Progenitor cell of endocrine pancreas (in vitro differentiated cells): ENCODE measurements around the gene ABCD3. TPM values are rescaled to one million over a fixed set of nuclear protein-coding genes. Genes with fewer than 3 reads are reported as not detected.
A peak's percentile ranks its signal among the peaks of the same experiment; 100 is the strongest.

ENCODE experiments used
- DNase-seq: peaks from one replicate; pipeline ENCODE4 v3.0.0; 2021; ENCODE audit warnings: low spot score; ENCODE audit not compliant: unreplicated experiment
- H3K27ac Mint-ChIP-seq: 2 replicates; pipeline ENCODE4 v1.8.0; 2021; ENCODE audit warnings: mild to moderate bottlenecking, moderate library complexity, mixed read lengths
- H3K27me3 Mint-ChIP-seq: 2 replicates; pipeline ENCODE4 v1.8.0; 2021; ENCODE audit warnings: mixed read lengths
- H3K36me3 Mint-ChIP-seq: 2 replicates; pipeline ENCODE4 v1.8.0; 2022; ENCODE audit warnings: mixed read lengths; ENCODE audit not compliant: insufficient read depth
- H3K4me1 Mint-ChIP-seq: 2 replicates; pipeline ENCODE4 v1.8.0; 2021; ENCODE audit warnings: low read depth, mixed read lengths
- H3K4me3 Mint-ChIP-seq: 2 replicates; pipeline ENCODE4 v1.8.0; 2021; ENCODE audit warnings: low read depth, mild to moderate bottlenecking, moderate library complexity, mixed read lengths
- H3K9me3 Mint-ChIP-seq: 2 replicates; pipeline ENCODE4 v1.8.0; 2021; ENCODE audit warnings: low read depth, mixed read lengths
- total RNA-seq: library from RNA; stranded (reverse); gene quantifications from 2 replicates; pipeline ENCODE4 v1.2.1, GENCODE V29; 2021
- TF ChIP-seq, protein P1 (sequence below): fragments of 200-600 bp; sonication (generic); IDR thresholded peaks from one replicate; pipeline ENCODE4 v1.5.0; 2021; ENCODE audit warnings: antibody characterized with exemption, mild to moderate bottlenecking; ENCODE audit not compliant: unreplicated experiment

ABCD3 gene
- total RNA-seq, 1 donor from 2014 or later, result 43.2 TPM

- H3K27me3 Mint-ChIP-seq, result no peaks in the 10 kb centered on the region
These were observed 38.5 kb downstream of the ABCD3 start for GRCh38 chr1:94456736-94457135.

DNA sequence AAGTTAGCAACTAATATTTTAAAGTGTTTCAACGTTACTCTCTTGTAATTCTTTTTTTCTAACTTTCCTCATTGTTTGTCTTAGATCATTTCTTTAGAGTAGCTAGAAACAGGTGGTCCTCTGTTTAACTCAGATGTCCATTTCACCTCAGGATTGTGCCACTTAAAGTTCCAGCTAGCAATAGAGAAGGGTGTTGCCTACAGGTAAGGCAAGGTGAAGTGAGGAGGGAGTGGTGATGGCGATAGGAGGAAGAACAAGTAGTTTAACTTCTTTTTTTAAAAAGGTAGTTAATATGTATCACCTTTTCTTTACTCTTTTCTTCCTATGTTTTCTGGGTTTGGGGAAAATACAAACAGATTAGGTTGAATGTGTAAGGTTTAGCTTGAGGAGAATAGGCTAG lies 44.4 kb downstream of the ABCD3 start:
- Mint-ChIP-seq H3K9me3 (peaks cover 14% of the 10 kb centered on the region), H3K27me3 (no peaks in the 10 kb centered on the region), H3K36me3 (peaks cover 42% of the 10 kb centered on the region), H3K4me3 (no peak overlapping the region), H3K27ac (peak overlapping the region; percentile 4), H3K4me1 (peaks cover 23% of the 10 kb centered on the region)
- DNase-seq, result no peak
- TF ChIP-seq, protein P1, sequence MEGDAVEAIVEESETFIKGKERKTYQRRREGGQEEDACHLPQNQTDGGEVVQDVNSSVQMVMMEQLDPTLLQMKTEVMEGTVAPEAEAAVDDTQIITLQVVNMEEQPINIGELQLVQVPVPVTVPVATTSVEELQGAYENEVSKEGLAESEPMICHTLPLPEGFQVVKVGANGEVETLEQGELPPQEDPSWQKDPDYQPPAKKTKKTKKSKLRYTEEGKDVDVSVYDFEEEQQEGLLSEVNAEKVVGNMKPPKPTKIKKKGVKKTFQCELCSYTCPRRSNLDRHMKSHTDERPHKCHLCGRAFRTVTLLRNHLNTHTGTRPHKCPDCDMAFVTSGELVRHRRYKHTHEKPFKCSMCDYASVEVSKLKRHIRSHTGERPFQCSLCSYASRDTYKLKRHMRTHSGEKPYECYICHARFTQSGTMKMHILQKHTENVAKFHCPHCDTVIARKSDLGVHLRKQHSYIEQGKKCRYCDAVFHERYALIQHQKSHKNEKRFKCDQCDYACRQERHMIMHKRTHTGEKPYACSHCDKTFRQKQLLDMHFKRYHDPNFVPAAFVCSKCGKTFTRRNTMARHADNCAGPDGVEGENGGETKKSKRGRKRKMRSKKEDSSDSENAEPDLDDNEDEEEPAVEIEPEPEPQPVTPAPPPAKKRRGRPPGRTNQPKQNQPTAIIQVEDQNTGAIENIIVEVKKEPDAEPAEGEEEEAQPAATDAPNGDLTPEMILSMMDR, result no peak

More at GRCh38 chr1:94456736-94457135, 38.5 kb downstream of the ABCD3 start:
- Mint-ChIP-seq H3K9me3 (peaks cover 21% of the 10 kb centered on the region), H3K27ac (no peak overlapping the region), H3K36me3 (peaks cover 47% of the 10 kb centered on the region), H3K4me1 (peaks cover 5% of the 10 kb centered on the region), H3K4me3 (no peak overlapping the region)
- no peak for DNase-seq
- TF ChIP-seq, protein P1, result no peak

GRCh38 chr1:94463056-94463764 lies 45.0 kb downstream of the ABCD3 start:
- DNase-seq, result no peak
- peak overlapping the region; percentile 4 for H3K27ac Mint-ChIP-seq
- no peaks in the 10 kb centered on the region for H3K27me3 Mint-ChIP-seq
- H3K36me3 Mint-ChIP-seq, result peaks cover 38% of the 10 kb centered on the region
- TF ChIP-seq, protein P1, result no peak
- H3K9me3 Mint-ChIP-seq, result peaks cover 14% of the 10 kb centered on the region
- H3K4me1 Mint-ChIP-seq, result peaks cover 23% of the 10 kb centered on the region
- H3K4me3 Mint-ChIP-seq, result no peak overlapping the region

DNA sequence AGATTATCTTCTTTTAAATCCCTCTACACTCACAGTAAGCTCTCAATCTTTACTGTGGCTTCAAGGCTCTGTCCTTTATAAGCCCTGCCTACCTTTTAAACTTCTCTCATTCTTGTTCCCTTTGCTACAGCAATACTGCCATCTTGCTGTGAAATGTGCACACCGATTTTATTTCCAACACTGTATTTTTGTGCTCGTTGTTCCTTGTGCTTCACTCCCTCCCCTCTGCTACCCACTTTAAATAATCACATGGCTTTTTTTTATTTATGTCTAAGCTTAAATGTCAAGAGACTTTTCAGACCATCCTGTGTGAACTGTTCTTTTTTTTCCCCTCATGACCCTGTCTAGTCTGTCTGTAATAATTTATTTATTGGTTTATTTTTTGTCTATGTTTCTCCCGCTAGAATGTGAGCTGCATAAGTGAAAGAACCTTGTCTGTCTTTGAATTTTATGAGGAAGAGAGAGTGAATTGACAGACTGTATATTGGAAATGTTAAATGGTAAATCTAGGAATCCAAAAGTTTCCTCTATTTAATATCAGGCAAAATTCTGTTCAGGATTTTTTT lies 45.7 kb downstream of the ABCD3 start:
- no peak for DNase-seq

GRCh38 chr1:94468708-94469107 lies 50.5 kb downstream of the ABCD3 start:
- Mint-ChIP-seq H3K4me3 (no peak overlapping the region), H3K27me3 (no peaks in the 10 kb centered on the region), H3K27ac (no peak overlapping the region), H3K9me3 (peaks cover 4% of the 10 kb centered on the region), H3K4me1 (peaks cover 3% of the 10 kb centered on the region), H3K36me3 (peaks cover 21% of the 10 kb centered on the region)
- no peak for DNase-seq
- TF ChIP-seq, protein P1, result no peak

More for the DNA sequence above, 45.7 kb downstream of the ABCD3 start:
- Mint-ChIP-seq H3K9me3 (peaks cover 14% of the 10 kb centered on the region), H3K27ac (no peak overlapping the region), H3K36me3 (peaks cover 38% of the 10 kb centered on the region), H3K4me3 (no peak overlapping the region), H3K27me3 (no peaks in the 10 kb centered on the region), H3K4me1 (peaks cover 23% of the 10 kb centered on the region)
- TF ChIP-seq, protein P1, result peak; percentile 42
